Subcutaneous abdominal adipose tissue (tissue), 5 donors: ENCODE data around the gene GRIN3A.

Experiments
- H3K27ac ChIP-seq: one replicate; pipeline ENCODE4 v1.7.0; 2013; ENCODE audit warnings: low read depth, mild to moderate bottlenecking, inconsistent platforms, low read length, moderate library complexity
- H3K27me3 ChIP-seq, 5 donors: one replicate each; pipeline ENCODE4 v1.7.0; 2013; ENCODE audit warnings: low read length in 5 of 5, inconsistent platforms in 1 of 5; ENCODE audit not compliant: control insufficient read depth in 5 of 5, insufficient read depth in 4 of 5
- H3K36me3 ChIP-seq, 5 donors: one replicate each; pipeline ENCODE4 v1.7.0; 2013; ENCODE audit warnings: low read length in 5 of 5; ENCODE audit not compliant: control insufficient read depth in 5 of 5, insufficient read depth in 5 of 5
- H3K4me1 ChIP-seq, 5 donors: one replicate each; pipeline ENCODE4 v1.7.0; 2013; ENCODE audit warnings: low read length in 5 of 5, mild to moderate bottlenecking in 3 of 5, moderate library complexity in 1 of 5; ENCODE audit not compliant: control insufficient read depth in 5 of 5, insufficient read depth in 5 of 5
- H3K4me3 ChIP-seq, 5 donors: one replicate each; pipeline ENCODE4 v1.7.0; 2013; ENCODE audit warnings: low read length in 5 of 5, low read depth in 1 of 5
- H3K9ac ChIP-seq, 5 donors: one replicate each; pipeline ENCODE4 v1.7.0; 2013; ENCODE audit warnings: low read length in 5 of 5, mild to moderate bottlenecking in 4 of 5, moderate library complexity in 3 of 5
- H3K9me3 ChIP-seq, 5 donors: one replicate each; pipeline ENCODE4 v1.7.0; 2013; ENCODE audit warnings: low read length in 5 of 5; ENCODE audit not compliant: control insufficient read depth in 5 of 5
- donor health status: healthy.
- donor health status: healthy.
- donor health status: healthy.
- donor health status: healthy.
- donor health status: healthy.

The GRIN3A gene

GRCh38 chr9:101675341-101675740, 63.1 kb downstream of the GRIN3A start:
- H3K9me3 ChIP-seq = no peaks in the 10 kb centered on the region
- H3K36me3 ChIP-seq = no peaks in the 10 kb centered on the region
- H3K9ac ChIP-seq = no peak overlapping the region
- peaks cover 1 to 36% (median 18%) of the 10 kb centered on the region in 5 donors for H3K4me1 ChIP-seq
- no peaks in the 10 kb centered on the region for H3K27me3 ChIP-seq
- H3K4me3 ChIP-seq = no peak overlapping the region
- no peak overlapping the region for H3K27ac ChIP-seq

DNA sequence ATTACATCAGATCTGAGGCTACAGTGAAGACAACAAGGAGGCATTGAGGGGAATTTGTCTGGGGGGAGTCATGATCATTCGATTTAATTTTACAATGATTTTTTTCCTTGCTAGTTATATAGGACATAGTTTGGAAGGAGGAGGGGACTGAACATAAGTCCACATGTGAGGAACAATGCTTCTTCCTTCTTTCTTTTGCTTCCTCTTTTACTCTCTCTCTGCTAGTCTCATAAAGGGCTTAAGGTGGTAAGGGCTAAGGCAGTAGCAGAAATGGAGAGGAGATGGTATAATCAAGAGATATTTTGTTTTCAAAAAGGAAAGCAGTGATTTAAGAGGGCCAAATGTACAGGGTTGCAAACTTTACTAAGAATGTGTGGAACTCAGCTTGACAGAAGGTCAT, 64.3 kb downstream of the GRIN3A start:
- Histone ChIP-seq H3K36me3 (no peaks in the 10 kb centered on the region), H3K9me3 (no peaks in the 10 kb centered on the region), H3K27me3 (no peaks in the 10 kb centered on the region), H3K9ac (no peak overlapping the region), H3K27ac (no peak overlapping the region), H3K4me3 (no peak overlapping the region), H3K4me1 (peaks cover 1 to 36% (median 18%) of the 10 kb centered on the region in 5 donors)

- Histone ChIP-seq H3K9ac (no peak overlapping the region), H3K9me3 (no peaks in the 10 kb centered on the region), H3K27me3 (no peaks in the 10 kb centered on the region), H3K4me3 (no peak overlapping the region), H3K36me3 (no peaks in the 10 kb centered on the region), H3K27ac (peak overlapping the region; percentile 11), H3K4me1 (peaks cover 1 to 41% (median 18%) of the 10 kb centered on the region in 5 donors)
Measured at GRCh38 chr9:101673642-101674041, 64.8 kb downstream of the GRIN3A start.

- peaks cover 1 to 45% (median 18%) of the 10 kb centered on the region in 5 donors for H3K4me1 ChIP-seq
- no peaks in the 10 kb centered on the region for H3K27me3 ChIP-seq
- no peak overlapping the region for H3K9ac ChIP-seq
- no peaks in the 10 kb centered on the region for H3K9me3 ChIP-seq
- H3K27ac ChIP-seq = peak overlapping the region; percentile 32
- H3K4me3 ChIP-seq = no peak overlapping the region
- H3K36me3 ChIP-seq = no peaks in the 10 kb centered on the region
Measured at GRCh38 chr9:101671567-101671966, 66.9 kb downstream of the GRIN3A start.

DNA sequence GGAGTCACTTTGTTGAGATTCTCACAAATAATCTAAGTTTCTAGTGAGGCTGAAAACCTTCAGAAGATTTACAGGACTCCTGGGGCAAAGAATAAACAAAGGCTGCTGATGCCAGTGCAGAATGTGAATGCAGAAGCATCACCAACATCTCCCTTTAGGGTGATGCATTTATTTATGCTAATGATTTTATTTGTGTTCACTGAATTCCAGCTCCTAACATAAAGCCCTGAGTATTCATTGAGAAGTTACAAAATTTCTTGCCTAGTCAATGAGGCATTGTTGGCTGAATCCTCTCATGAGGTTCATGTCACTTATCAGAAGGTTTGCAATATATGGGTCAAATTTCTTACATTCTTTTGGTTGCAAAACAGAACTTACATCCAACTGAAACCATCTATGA, 70.0 kb downstream of the GRIN3A start:
- no peak overlapping the region for H3K9ac ChIP-seq
- no peaks in the 10 kb centered on the region for H3K9me3 ChIP-seq
- H3K4me1 ChIP-seq = peaks cover 0 to 33% (median 8%) of the 10 kb centered on the region in 5 donors
- H3K27ac ChIP-seq = no peak overlapping the region
- H3K27me3 ChIP-seq = no peaks in the 10 kb centered on the region
- H3K4me3 ChIP-seq = no peak overlapping the region
- H3K36me3 ChIP-seq = no peaks in the 10 kb centered on the region

GRCh38 chr9:101664453-101664852, 74.0 kb downstream of the GRIN3A start:
- Histone ChIP-seq H3K36me3 (no peaks in the 10 kb centered on the region), H3K27ac (no peak overlapping the region), H3K9ac (no peak overlapping the region), H3K27me3 (no peaks in the 10 kb centered on the region), H3K4me3 (no peak overlapping the region), H3K9me3 (no peaks in the 10 kb centered on the region), H3K4me1 (peaks cover 0 to 9% (median 0%) of the 10 kb centered on the region in 5 donors)

DNA sequence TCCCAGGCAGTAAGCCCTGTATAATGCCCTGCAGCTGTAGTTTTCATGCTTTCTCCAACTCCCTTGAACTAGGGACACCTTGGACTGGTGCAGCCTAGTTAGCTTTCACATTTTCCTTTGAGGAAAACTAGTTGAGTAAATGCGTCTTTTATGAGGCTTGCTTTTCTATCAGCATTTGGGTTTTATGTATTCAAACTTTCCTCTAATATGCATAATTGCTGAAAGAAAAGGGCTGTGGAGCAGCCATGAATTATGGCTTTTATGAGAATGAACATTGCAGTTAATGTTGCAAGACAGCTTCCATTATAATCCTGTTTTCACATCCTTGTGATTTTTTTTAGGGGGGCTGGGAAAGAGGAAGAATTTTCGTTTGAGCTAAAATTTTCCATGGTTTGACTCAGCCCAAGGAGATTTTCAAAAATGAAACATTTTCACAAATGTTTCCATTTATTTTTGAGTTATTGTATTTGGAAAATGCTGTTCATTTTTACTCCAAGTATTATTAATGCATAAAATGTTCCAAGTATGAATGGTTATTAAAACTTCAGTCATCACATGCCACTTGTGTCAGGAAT, 85.8 kb downstream of the GRIN3A start:
- Histone ChIP-seq H3K9me3 (no peaks in the 10 kb centered on the region), H3K4me1 (no peaks in the 10 kb centered on the region), H3K9ac (no peak overlapping the region), H3K27me3 (no peaks in the 10 kb centered on the region), H3K36me3 (no peaks in the 10 kb centered on the region), H3K4me3 (no peak overlapping the region), H3K27ac (no peak overlapping the region)

DNA sequence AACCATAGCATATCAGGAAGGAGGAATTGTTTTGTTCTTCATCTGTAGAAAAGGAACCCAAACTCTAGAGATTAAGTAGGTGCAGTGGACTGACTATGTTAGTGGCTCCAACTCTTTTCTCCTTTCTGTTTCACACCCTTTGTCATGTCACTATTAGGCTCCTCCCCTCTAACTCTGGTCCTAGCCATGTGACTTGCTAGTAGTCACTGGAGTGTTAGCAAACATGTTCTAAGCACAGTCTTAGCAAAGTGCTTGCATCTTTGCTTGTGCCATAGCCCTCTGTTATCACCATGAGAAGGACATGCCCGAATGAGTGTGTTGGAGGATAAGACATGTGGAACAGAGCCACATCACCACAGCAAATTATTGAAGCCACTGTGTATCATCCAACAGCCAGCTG, 88.3 kb downstream of the GRIN3A start:
- H3K27me3 ChIP-seq = no peaks in the 10 kb centered on the region
- no peak overlapping the region for H3K4me3 ChIP-seq
- H3K36me3 ChIP-seq = no peaks in the 10 kb centered on the region

GRCh38 chr9:101648493-101648892, 90.0 kb downstream of the GRIN3A start:
- Histone ChIP-seq H3K27me3 (no peaks in the 10 kb centered on the region), H3K4me3 (no peak overlapping the region), H3K4me1 (no peaks in the 10 kb centered on the region), H3K9me3 (peaks cover 0 to 2% (median 0%) of the 10 kb centered on the region in 5 donors), H3K9ac (no peak overlapping the region), H3K36me3 (no peaks in the 10 kb centered on the region), H3K27ac (no peak overlapping the region)

More for the DNA sequence above, 88.3 kb downstream of the GRIN3A start:
- Histone ChIP-seq H3K9me3 (no peaks in the 10 kb centered on the region), H3K4me1 (no peaks in the 10 kb centered on the region), H3K27ac (no peak overlapping the region), H3K9ac (no peak overlapping the region)

- Histone ChIP-seq H3K27ac (no peak overlapping the region), H3K36me3 (no peaks in the 10 kb centered on the region), H3K27me3 (no peaks in the 10 kb centered on the region), H3K4me3 (no peak overlapping the region), H3K9ac (no peak overlapping the region), H3K9me3 (peaks cover 3 to 9% (median 6%) of the 10 kb centered on the region in 5 donors), H3K4me1 (no peaks in the 10 kb centered on the region)
Measured at GRCh38 chr9:101639785-101640665, 98.4 kb downstream of the GRIN3A start.
